Memory B cell (primary cell): Measurements from ENCODE around the gene RAB27A.
"Not testable (repeated sequence)": the region's sequence is repeated elsewhere in the genome, so short reads cannot be mapped to it uniquely, and the experiment has no call there.

Source experiments
- ATAC-seq: fragments of 150-1000 bp; cut with Tn5 transposase; 2 replicates; pipeline ENCODE4 v1.10.0; 2021; ENCODE audit warnings: low read depth, mild to moderate bottlenecking, moderate library complexity
- DNase-seq, 2 donors: peaks; one replicate each; pipeline ENCODE4 v3.0.0; 2022; ENCODE audit warnings: low spot score in 2 of 2
- H3K27ac Mint-ChIP-seq: one replicate; pipeline ENCODE4 v1.8.0; 2022; ENCODE audit warnings: mild to moderate bottlenecking, moderate library complexity, mixed read lengths
- H3K27me3 Mint-ChIP-seq: one replicate; pipeline ENCODE4 v1.8.0; 2022; ENCODE audit warnings: mixed read lengths
- H3K36me3 Mint-ChIP-seq: one replicate; pipeline ENCODE4 v1.8.0; 2022; ENCODE audit warnings: mild to moderate bottlenecking, mixed read lengths
- H3K4me1 Mint-ChIP-seq: one replicate; pipeline ENCODE4 v1.8.0; 2022; ENCODE audit warnings: mixed read lengths
- H3K4me3 Mint-ChIP-seq: one replicate; pipeline ENCODE4 v1.8.0; 2022; ENCODE audit warnings: mild to moderate bottlenecking, moderate library complexity, mixed read lengths
- H3K9me3 Mint-ChIP-seq: one replicate; pipeline ENCODE4 v1.8.0; 2022; ENCODE audit warnings: mixed read lengths

The RAB27A gene

GRCh38 chr15:55289011-55289745, 435 bp downstream of the RAB27A start:
- ATAC-seq (peak; percentile 7), DNase-seq (peak; percentile 8 to 14)
- no peaks in the 10 kb centered on the region for H3K27me3 Mint-ChIP-seq
- H3K36me3 Mint-ChIP-seq = no peaks in the 10 kb centered on the region
- no peaks in the 10 kb centered on the region for H3K9me3 Mint-ChIP-seq
- H3K4me1 Mint-ChIP-seq = peaks cover 13% of the 10 kb centered on the region
- H3K27ac Mint-ChIP-seq = peak overlapping the region; percentile 90
- H3K4me3 Mint-ChIP-seq = peak overlapping the region; percentile 92

GRCh38 chr15:55288006-55288717, 1.5 kb downstream of the RAB27A start:
- DNase-seq (no peak), ATAC-seq (no peak)
- Mint-ChIP-seq H3K36me3 (no peaks in the 10 kb centered on the region), H3K4me3 (peak overlapping the region; percentile 92), H3K27ac (peak overlapping the region; percentile 90), H3K27me3 (no peaks in the 10 kb centered on the region), H3K9me3 (no peaks in the 10 kb centered on the region), H3K4me1 (peaks cover 16% of the 10 kb centered on the region)

GRCh38 chr15:55286442-55287189, 3.0 kb downstream of the RAB27A start:
- Mint-ChIP-seq H3K27ac (peak overlapping the region; percentile 21), H3K4me1 (peaks cover 16% of the 10 kb centered on the region)
- H3K4me3 Mint-ChIP-seq, DNase-seq, ATAC-seq, H3K27me3 Mint-ChIP-seq, H3K9me3 Mint-ChIP-seq, H3K36me3 Mint-ChIP-seq: not testable (repeated sequence)

GRCh38 chr15:55284426-55284825, 5.2 kb downstream of the RAB27A start:
- no peaks in the 10 kb centered on the region for H3K9me3 Mint-ChIP-seq
- DNase-seq (no peak), ATAC-seq (no peak)
- H3K4me1 Mint-ChIP-seq = peaks cover 26% of the 10 kb centered on the region
- H3K27ac Mint-ChIP-seq = peak overlapping the region; percentile 11
- H3K4me3 Mint-ChIP-seq = no peak overlapping the region
- no peaks in the 10 kb centered on the region for H3K27me3 Mint-ChIP-seq
- peaks cover 1% of the 10 kb centered on the region for H3K36me3 Mint-ChIP-seq

GRCh38 chr15:55283379-55284147, 6.0 kb downstream of the RAB27A start:
- peak overlapping the region; percentile 59 for H3K27ac Mint-ChIP-seq
- no peak for ATAC-seq
- no peaks in the 10 kb centered on the region for H3K9me3 Mint-ChIP-seq
- no peak for DNase-seq
- peaks cover 27% of the 10 kb centered on the region for H3K4me1 Mint-ChIP-seq
- no peaks in the 10 kb centered on the region for H3K27me3 Mint-ChIP-seq
- H3K4me3 Mint-ChIP-seq = no peak overlapping the region
- peaks cover 1% of the 10 kb centered on the region for H3K36me3 Mint-ChIP-seq

GRCh38 chr15:55282284-55282833, 7.3 kb downstream of the RAB27A start:
- DNase-seq = no peak

GRCh38 chr15:55281517-55282228, 7.9 kb downstream of the RAB27A start:
- H3K9me3 Mint-ChIP-seq = no peaks in the 10 kb centered on the region
- H3K27me3 Mint-ChIP-seq = no peaks in the 10 kb centered on the region
- peak overlapping the region; percentile 17 for H3K27ac Mint-ChIP-seq
- DNase-seq (no peak), ATAC-seq (peak; percentile 44)
- H3K4me3 Mint-ChIP-seq = no peak overlapping the region
- H3K36me3 Mint-ChIP-seq = peaks cover 1% of the 10 kb centered on the region
- peaks cover 32% of the 10 kb centered on the region for H3K4me1 Mint-ChIP-seq

More at GRCh38 chr15:55282284-55282833, 7.3 kb downstream of the RAB27A start:
- no peak for ATAC-seq
- Mint-ChIP-seq H3K4me1 (peaks cover 25% of the 10 kb centered on the region), H3K9me3 (no peaks in the 10 kb centered on the region), H3K36me3 (peaks cover 1% of the 10 kb centered on the region), H3K27ac (peak overlapping the region; percentile 59), H3K27me3 (no peaks in the 10 kb centered on the region), H3K4me3 (no peak overlapping the region)

GRCh38 chr15:55280589-55280988, 9.0 kb downstream of the RAB27A start:
- not testable (repeated sequence) for DNase-seq, H3K27me3 Mint-ChIP-seq, H3K36me3 Mint-ChIP-seq, H3K4me3 Mint-ChIP-seq, H3K27ac Mint-ChIP-seq, H3K9me3 Mint-ChIP-seq, ATAC-seq
- H3K4me1 Mint-ChIP-seq = peaks cover 35% of the 10 kb centered on the region

- Mint-ChIP-seq H3K4me3 (peak overlapping the region; percentile 8), H3K27me3 (no peaks in the 10 kb centered on the region), H3K4me1 (peaks cover 35% of the 10 kb centered on the region), H3K9me3 (no peaks in the 10 kb centered on the region), H3K27ac (peak overlapping the region; percentile 81), H3K36me3 (peaks cover 1% of the 10 kb centered on the region)
- ATAC-seq (peak; percentile 36), DNase-seq (no peak)
These were observed 9.8 kb downstream of the RAB27A start for GRCh38 chr15:55279746-55280351.

GRCh38 chr15:55279100-55279745, 10.4 kb downstream of the RAB27A start:
- ATAC-seq = no peak
- H3K36me3 Mint-ChIP-seq = peaks cover 2% of the 10 kb centered on the region
- H3K9me3 Mint-ChIP-seq = no peaks in the 10 kb centered on the region
- H3K27ac Mint-ChIP-seq = peak overlapping the region; percentile 81
- H3K4me1 Mint-ChIP-seq = peaks cover 35% of the 10 kb centered on the region
- no peak overlapping the region for H3K4me3 Mint-ChIP-seq
- no peak for DNase-seq
- no peaks in the 10 kb centered on the region for H3K27me3 Mint-ChIP-seq

- H3K9me3 Mint-ChIP-seq = no peaks in the 10 kb centered on the region
- no peaks in the 10 kb centered on the region for H3K27me3 Mint-ChIP-seq
- H3K4me3 Mint-ChIP-seq = no peak overlapping the region
- ATAC-seq (no peak), DNase-seq (no peak)
- peak overlapping the region; percentile 83 for H3K27ac Mint-ChIP-seq
- peaks cover 3% of the 10 kb centered on the region for H3K36me3 Mint-ChIP-seq
- peaks cover 33% of the 10 kb centered on the region for H3K4me1 Mint-ChIP-seq
These were observed 11.9 kb downstream of the RAB27A start for GRCh38 chr15:55277715-55278114.

GRCh38 chr15:55277116-55277564, 12.5 kb downstream of the RAB27A start:
- peak; percentile 32 for ATAC-seq
- no peak for DNase-seq
- Mint-ChIP-seq H3K27me3 (no peaks in the 10 kb centered on the region), H3K4me1 (peaks cover 34% of the 10 kb centered on the region), H3K36me3 (peaks cover 3% of the 10 kb centered on the region), H3K4me3 (peak overlapping the region; percentile 13), H3K27ac (peak overlapping the region; percentile 83), H3K9me3 (no peaks in the 10 kb centered on the region)
